ENCODE data around the gene ZFYVE1. TPM values are rescaled to one million over a fixed set of nuclear protein-coding genes. Genes with fewer than 3 reads are reported as not detected.

The ZFYVE1 gene

DNA sequence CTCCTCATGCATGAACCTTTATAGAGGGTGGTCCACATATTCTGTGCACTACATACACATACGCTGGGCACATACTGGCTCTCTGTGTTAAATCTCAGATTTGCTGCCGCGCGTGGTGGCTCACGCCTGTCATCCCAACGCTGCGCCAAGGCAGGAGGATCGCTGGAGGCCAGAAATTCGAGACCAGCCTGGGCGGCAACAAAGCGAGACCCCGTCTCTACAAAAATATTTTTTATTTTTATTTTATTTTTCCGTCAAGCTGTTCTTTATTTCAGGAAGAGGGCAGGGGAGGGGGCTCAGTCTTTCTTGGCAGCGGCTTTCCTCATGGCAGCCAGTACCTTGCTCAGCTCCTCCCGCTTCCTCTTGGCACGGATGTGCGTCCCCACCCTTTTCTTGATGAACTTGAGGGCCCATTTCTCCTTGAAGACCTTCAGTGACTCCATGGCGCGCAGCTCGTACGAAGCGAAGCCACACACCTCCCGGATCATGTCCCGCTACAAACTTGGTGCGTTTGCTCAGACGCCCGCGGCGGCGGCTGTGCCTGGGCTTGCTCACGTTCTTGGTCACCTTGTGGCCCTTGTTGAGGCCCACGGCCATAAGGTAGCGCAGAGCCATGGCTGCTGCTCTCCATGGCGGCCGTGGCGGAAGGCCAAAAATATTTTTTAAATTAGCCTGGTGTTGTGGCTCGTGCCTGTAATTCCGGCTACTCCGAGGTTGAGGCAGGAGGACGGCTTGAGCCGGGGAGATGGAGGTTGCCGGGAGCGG lies 97.4 kb downstream of the ZFYVE1 start:
- H3K9ac ChIP-seq (ENCODE audit: low read depth, low read length) = no peak overlapping the region
- no peaks in the 10 kb centered on the region for H3K27me3 ChIP-seq (ENCODE audit: control insufficient read depth, insufficient read depth, low read length)
- H3K4me2 ChIP-seq (ENCODE audit: low read length) = no peak overlapping the region
- H3K4me3 ChIP-seq (ENCODE audit: low read length) = no peak overlapping the region
- no peaks in the 10 kb centered on the region for H3K9me3 ChIP-seq (replicated peaks; ENCODE audit: low read length)
- H3K4me1 ChIP-seq (ENCODE audit: control insufficient read depth, insufficient read depth, low read length) = peaks cover 10% of the 10 kb centered on the region
- H3K36me3 ChIP-seq (ENCODE audit: insufficient read depth, low read length) = no peaks in the 10 kb centered on the region

DNA sequence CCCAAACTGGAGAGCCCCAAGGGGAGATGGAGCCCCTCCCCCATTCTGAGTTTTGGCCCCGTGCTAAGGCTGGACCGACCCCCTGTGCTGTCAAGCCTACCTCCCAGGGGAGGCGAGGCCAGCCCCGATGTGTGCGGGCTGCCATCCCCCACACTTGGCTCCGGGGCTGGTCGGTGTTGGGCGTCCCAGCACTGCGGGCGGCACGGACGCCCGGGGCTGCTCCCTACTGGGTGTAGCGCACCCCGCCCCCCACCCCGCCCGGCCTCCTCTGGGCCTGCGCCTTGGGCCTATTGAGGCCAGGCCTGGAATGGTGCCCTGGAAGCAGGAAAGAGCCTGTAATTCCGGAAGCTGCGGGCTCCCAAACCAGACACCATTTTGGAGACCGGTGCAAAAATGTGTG lies 98.0 kb downstream of the ZFYVE1 start:
- Histone ChIP-seq H3K9ac (ENCODE audit: low read depth, low read length) (no peak overlapping the region), H3K4me2 (ENCODE audit: low read length) (no peak overlapping the region), H3K4me1 (ENCODE audit: control insufficient read depth, insufficient read depth, low read length) (peaks cover 10% of the 10 kb centered on the region), H3K27me3 (ENCODE audit: control insufficient read depth, insufficient read depth, low read length) (no peaks in the 10 kb centered on the region), H3K36me3 (ENCODE audit: insufficient read depth, low read length) (no peaks in the 10 kb centered on the region), H3K9me3 (replicated peaks; ENCODE audit: low read length) (no peaks in the 10 kb centered on the region), H3K4me3 (ENCODE audit: low read length) (no peak overlapping the region)

DNA sequence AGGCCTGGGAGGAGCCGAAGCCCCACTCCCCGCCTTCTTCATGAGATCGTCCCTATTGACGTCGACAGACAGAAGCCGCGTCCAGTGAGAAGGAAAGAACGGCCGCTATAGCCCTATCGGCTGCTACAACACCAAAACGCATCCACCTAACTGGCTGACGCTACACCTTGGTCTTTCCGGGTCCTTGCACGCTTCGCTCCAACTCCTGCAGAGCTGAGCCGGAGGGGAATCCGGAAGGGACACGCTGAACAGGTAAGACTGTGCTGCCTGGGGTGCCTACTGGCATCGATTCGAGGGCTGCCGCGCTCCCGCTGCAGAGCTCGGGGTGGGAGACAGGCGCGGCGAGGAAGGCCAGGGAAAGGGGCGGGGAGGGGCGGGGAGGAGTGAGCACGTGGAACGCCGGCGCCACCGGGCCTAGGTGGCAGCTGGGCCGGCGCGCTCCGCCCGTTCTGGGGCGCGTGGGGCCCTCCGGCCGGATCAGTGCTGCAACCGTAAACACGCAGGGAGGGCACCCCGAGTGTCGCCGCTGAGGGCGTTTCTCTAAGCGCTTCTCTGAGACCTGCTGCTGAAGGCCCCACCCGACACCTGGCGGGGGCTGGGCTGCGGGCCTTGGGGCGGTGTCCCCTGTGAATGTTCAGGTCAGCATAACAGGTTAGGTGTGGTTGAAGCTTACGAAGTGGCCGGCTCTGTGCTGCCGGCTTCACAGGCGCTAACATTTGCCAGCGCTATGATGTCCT lies 100.4 kb downstream of the ZFYVE1 start, which contains the start of gene DCAF4:
DCAF4 (plus strand) TSS at position 173 of the 737 bp plus-strand sequence. CDS start 11,515 bp downstream, outside the sequence.
- no peaks in the 10 kb centered on the region for H3K9me3 ChIP-seq (replicated peaks; ENCODE audit: low read length)
- peak within 1 kb of the TSS; percentile 91 for H3K9ac ChIP-seq (ENCODE audit: low read depth, low read length)
- H3K4me3 ChIP-seq (ENCODE audit: low read length) = peak within 1 kb of the TSS; percentile 98
- peak within 1 kb of the TSS; percentile 96 for H3K4me2 ChIP-seq (ENCODE audit: low read length)
- H3K36me3 ChIP-seq (ENCODE audit: insufficient read depth, low read length) = no peaks in the 10 kb centered on the region
- H3K27me3 ChIP-seq (ENCODE audit: control insufficient read depth, insufficient read depth, low read length) = no peaks in the 10 kb centered on the region
- H3K4me1 ChIP-seq (ENCODE audit: control insufficient read depth, insufficient read depth, low read length) = peaks cover 10% of the 10 kb centered on the region

DNA sequence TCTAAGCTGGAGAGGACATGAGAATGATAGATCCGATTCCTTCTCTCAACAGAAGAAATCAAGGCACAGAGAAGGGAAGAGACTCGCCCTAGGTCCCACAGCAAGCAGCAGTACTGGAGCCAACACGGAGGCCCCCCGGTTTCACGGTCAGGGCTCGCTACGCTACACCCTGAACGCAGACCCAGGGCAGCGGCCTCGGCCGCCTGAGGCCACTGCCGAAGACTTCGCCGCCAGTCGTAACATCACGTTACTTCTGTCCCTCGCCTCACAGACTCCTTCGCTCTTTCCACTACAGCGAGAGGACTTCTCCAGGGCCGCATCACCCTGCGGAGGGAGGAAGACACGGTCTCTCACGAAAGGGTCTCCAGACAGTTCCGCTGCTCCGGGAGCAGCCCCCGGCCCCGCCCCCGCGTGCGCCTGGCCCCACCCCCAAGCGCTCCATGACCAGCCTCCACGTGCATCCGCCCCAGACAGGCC lies 101.1 kb downstream of the ZFYVE1 start:
- peaks cover 10% of the 10 kb centered on the region for H3K4me1 ChIP-seq (ENCODE audit: control insufficient read depth, insufficient read depth, low read length)
- no peaks in the 10 kb centered on the region for H3K9me3 ChIP-seq (replicated peaks; ENCODE audit: low read length)
- peak overlapping the region; percentile 98 for H3K4me3 ChIP-seq (ENCODE audit: low read length)
- H3K36me3 ChIP-seq (ENCODE audit: insufficient read depth, low read length) = no peaks in the 10 kb centered on the region
- H3K4me2 ChIP-seq (ENCODE audit: low read length) = peak overlapping the region; percentile 90
- no peaks in the 10 kb centered on the region for H3K27me3 ChIP-seq (ENCODE audit: control insufficient read depth, insufficient read depth, low read length)
- peak overlapping the region; percentile 69 for H3K9ac ChIP-seq (ENCODE audit: low read depth, low read length)

DNA sequence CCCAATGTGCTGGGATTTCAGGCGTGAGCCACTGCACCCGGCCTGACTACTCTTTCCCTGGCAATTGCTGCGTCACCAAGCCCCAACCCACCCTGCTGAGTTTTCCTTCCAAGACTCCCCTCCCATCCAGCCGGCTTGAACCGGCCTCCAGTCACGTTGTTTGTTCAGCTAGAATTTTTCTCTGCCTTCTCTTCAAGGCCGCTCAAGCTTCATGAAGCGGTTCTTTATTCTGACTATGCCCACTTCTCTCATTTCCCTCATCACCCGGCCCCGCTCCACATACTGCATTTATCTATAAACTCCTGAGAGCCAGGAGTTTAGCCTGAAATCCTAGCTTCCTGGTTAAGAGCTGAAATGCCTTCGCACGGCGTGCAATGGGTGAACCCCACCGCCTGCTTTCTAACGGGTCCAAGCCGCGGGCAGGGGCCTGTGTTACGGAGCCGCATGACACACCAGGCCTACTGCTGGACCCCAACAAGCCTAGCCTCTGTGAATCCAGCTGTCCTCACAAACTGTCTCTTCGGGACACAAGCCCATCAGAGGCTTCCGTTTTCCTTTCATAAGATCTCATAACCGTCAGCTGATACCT lies 101.6 kb downstream of the ZFYVE1 start:
- Histone ChIP-seq H3K4me1 (ENCODE audit: control insufficient read depth, insufficient read depth, low read length) (peaks cover 10% of the 10 kb centered on the region), H3K9ac (ENCODE audit: low read depth, low read length) (peak overlapping the region; percentile 69), H3K4me3 (ENCODE audit: low read length) (peak overlapping the region; percentile 98), H3K9me3 (replicated peaks; ENCODE audit: low read length) (no peaks in the 10 kb centered on the region), H3K4me2 (ENCODE audit: low read length) (peak overlapping the region; percentile 90), H3K36me3 (ENCODE audit: insufficient read depth, low read length) (no peaks in the 10 kb centered on the region), H3K27me3 (ENCODE audit: control insufficient read depth, insufficient read depth, low read length) (no peaks in the 10 kb centered on the region)

DNA sequence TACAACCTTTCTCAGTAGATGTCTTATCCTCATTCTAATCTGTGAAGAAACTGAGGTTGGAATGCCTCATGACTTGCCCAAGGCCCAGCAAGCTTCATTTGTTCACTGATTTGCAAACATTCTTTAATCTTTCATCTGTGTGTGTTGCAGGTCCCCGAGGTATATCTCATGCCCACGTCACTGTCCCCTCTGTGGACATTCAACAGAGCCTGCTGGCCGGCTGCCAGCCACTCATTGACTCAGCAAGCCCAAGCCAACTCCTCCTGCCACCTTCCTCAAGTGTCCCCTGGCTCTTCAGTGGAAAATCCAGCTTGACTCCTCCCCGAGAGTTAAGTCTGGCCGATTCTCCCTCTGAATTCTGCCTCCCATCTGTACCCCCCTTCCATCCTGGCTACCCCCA lies 102.6 kb downstream of the ZFYVE1 start:
- Histone ChIP-seq H3K4me3 (ENCODE audit: low read length) (no peak overlapping the region), H3K27me3 (ENCODE audit: control insufficient read depth, insufficient read depth, low read length) (peaks cover under 1% of the 10 kb centered on the region), H3K36me3 (ENCODE audit: insufficient read depth, low read length) (no peaks in the 10 kb centered on the region), H3K9ac (ENCODE audit: low read depth, low read length) (no peak overlapping the region), H3K4me2 (ENCODE audit: low read length) (no peak overlapping the region), H3K9me3 (replicated peaks; ENCODE audit: low read length) (no peaks in the 10 kb centered on the region), H3K4me1 (ENCODE audit: control insufficient read depth, insufficient read depth, low read length) (peaks cover 10% of the 10 kb centered on the region)

DNA sequence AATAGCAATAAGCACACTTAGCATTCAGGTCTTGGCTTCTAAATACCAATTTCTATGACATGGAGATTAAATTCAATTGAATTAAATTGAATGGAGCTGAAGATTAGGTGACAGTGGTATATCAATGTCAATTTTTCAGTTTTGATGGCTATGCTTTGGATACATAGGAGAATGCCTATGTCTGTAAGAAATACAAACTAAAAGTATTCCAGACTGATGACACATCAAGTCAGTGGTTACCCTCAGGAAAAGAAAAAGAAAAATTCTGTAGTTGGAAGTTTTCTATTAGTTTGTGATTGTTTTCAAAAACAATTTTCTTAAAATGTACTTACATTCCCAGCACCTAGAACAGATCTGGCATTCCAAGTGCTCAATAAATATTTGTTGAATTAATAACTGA lies 105.5 kb downstream of the ZFYVE1 start:
- H3K4me1 ChIP-seq (ENCODE audit: control insufficient read depth, insufficient read depth, low read length) = peaks cover 6% of the 10 kb centered on the region
- H3K9me3 ChIP-seq (replicated peaks; ENCODE audit: low read length) = no peaks in the 10 kb centered on the region
- no peak overlapping the region for H3K9ac ChIP-seq (ENCODE audit: low read depth, low read length)
- peaks cover 16% of the 10 kb centered on the region for H3K27me3 ChIP-seq (ENCODE audit: control insufficient read depth, insufficient read depth, low read length)
- no peak overlapping the region for H3K4me2 ChIP-seq (ENCODE audit: low read length)
- H3K36me3 ChIP-seq (ENCODE audit: insufficient read depth, low read length) = no peaks in the 10 kb centered on the region
- H3K4me3 ChIP-seq (ENCODE audit: low read length) = no peak overlapping the region

DNA sequence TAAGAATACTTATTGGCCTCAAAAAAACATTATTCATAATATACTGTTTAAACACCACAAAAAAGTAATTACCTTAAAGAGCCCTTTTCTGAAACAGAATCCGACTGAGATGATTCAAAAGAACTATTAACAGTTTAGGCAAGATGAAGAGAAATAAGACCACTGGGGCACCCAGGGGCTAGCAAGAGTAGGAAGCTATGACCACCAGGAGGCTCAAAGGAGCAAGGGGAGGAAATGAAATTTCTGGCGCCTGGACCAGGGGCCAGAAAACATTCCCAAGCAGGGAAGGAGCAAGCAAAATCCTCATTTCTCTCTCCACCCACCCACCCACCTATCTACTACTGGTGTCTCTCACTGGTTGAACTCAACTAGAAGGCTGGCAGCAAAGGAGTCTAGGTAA lies 106.9 kb downstream of the ZFYVE1 start:
- Histone ChIP-seq H3K9ac (ENCODE audit: low read depth, low read length) (no peak overlapping the region), H3K4me1 (ENCODE audit: control insufficient read depth, insufficient read depth, low read length) (peaks cover 8% of the 10 kb centered on the region), H3K9me3 (replicated peaks; ENCODE audit: low read length) (no peaks in the 10 kb centered on the region), H3K4me3 (ENCODE audit: low read length) (no peak overlapping the region), H3K4me2 (ENCODE audit: low read length) (no peak overlapping the region), H3K36me3 (ENCODE audit: insufficient read depth, low read length) (no peaks in the 10 kb centered on the region), H3K27me3 (ENCODE audit: control insufficient read depth, insufficient read depth, low read length) (peaks cover 16% of the 10 kb centered on the region)

Small RNAs within 50 kb of the gene (small RNA-seq; reads per million reads assigned to genes)
- not detected for gene RN7SL586P
